ENCODE data around the gene PIP5K1B.

GRCh38 chr9:68981789-68982188 lies 276.7 kb downstream of the PIP5K1B start:
- TF ChIP-seq GABPA (IDR thresholded peaks at IDR 0.05 in 1 of 2, conservative IDR thresholded peaks at IDR 0.05 in 1 of 2), result no peak
- TF ChIP-seq, protein P1, sequence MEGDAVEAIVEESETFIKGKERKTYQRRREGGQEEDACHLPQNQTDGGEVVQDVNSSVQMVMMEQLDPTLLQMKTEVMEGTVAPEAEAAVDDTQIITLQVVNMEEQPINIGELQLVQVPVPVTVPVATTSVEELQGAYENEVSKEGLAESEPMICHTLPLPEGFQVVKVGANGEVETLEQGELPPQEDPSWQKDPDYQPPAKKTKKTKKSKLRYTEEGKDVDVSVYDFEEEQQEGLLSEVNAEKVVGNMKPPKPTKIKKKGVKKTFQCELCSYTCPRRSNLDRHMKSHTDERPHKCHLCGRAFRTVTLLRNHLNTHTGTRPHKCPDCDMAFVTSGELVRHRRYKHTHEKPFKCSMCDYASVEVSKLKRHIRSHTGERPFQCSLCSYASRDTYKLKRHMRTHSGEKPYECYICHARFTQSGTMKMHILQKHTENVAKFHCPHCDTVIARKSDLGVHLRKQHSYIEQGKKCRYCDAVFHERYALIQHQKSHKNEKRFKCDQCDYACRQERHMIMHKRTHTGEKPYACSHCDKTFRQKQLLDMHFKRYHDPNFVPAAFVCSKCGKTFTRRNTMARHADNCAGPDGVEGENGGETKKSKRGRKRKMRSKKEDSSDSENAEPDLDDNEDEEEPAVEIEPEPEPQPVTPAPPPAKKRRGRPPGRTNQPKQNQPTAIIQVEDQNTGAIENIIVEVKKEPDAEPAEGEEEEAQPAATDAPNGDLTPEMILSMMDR (IDR thresholded peaks at IDR 0.05; ENCODE audit: low read depth, low read length, missing input control), result no peak
